Hepatocyte (in vitro differentiated cells): ENCODE data around the gene NDUFB10. TPM values are rescaled to one million over a fixed set of nuclear protein-coding genes. Genes with fewer than 3 reads are reported as not detected.

Experiments
- DNase-seq: peaks from one replicate; pipeline ENCODE4 v3.0.0-alpha.2; 2016; ENCODE audit warnings: low spot score
- H2AFZ ChIP-seq: fragments of 200-600 bp; sonication (generic); 2 replicates; pipeline ENCODE4 v1.6.0; 2016; ENCODE audit warnings: antibody characterized with exemption, mild to moderate bottlenecking
- H3K27ac ChIP-seq: fragments of 200-600 bp; sonication (generic); 2 replicates; pipeline ENCODE4 v1.5.1; 2016; ENCODE audit warnings: mild to moderate bottlenecking
- H3K27me3 ChIP-seq: fragments of 200-600 bp; sonication (generic); 2 replicates; pipeline ENCODE4 v1.6.1; 2016
- H3K36me3 ChIP-seq: fragments of 200-600 bp; sonication (generic); replicated peaks from 2 replicates; pipeline ENCODE4 v1.5.1; 2016; ENCODE audit warnings: low read depth; ENCODE audit not compliant: insufficient read depth
- H3K4me1 ChIP-seq: fragments of 200-600 bp; sonication (generic); 2 replicates; pipeline ENCODE4 v1.5.1; 2016; ENCODE audit warnings: mild to moderate bottlenecking, moderate library complexity; ENCODE audit not compliant: insufficient read depth
- H3K4me2 ChIP-seq: fragments of 200-600 bp; sonication (generic); 2 replicates; pipeline ENCODE4 v1.6.0; 2016
- H3K4me3 ChIP-seq: fragments of 200-600 bp; sonication (generic); 2 replicates; pipeline ENCODE4 v1.5.1; 2016; ENCODE audit warnings: mild to moderate bottlenecking
- H3K79me2 ChIP-seq: fragments of 200-600 bp; sonication (generic); 2 replicates; pipeline ENCODE4 v1.6.0; 2017; ENCODE audit warnings: mild to moderate bottlenecking
- H3K9me2 ChIP-seq: fragments of 200-600 bp; sonication (generic); replicated peaks from 2 replicates; pipeline ENCODE4 v1.6.0; 2017; ENCODE audit warnings: mild to moderate bottlenecking; ENCODE audit not compliant: insufficient read depth
- H3K9me3 ChIP-seq: fragments of 200-600 bp; sonication (generic); 2 replicates; pipeline ENCODE4 v1.5.1; 2016; ENCODE audit warnings: low read depth, mild to moderate bottlenecking
- H4K20me1 ChIP-seq: fragments of 200-600 bp; sonication (generic); 2 replicates; pipeline ENCODE4 v1.6.0; 2016; ENCODE audit warnings: mild to moderate bottlenecking; ENCODE audit not compliant: insufficient read depth, poor library complexity, severe bottlenecking
- EZH2 ChIP-seq: fragments of 200-600 bp; sonication (generic); IDR thresholded peaks from 2 replicates; pipeline ENCODE4 v1.6.1; 2016; ENCODE audit warnings: antibody characterized with exemption, mild to moderate bottlenecking, borderline replicate concordance
- EZH2phosphoT487 ChIP-seq: fragments of 200-600 bp; sonication (generic); IDR thresholded peaks from one replicate; pipeline ENCODE4 v1.6.1; 2018; ENCODE audit warnings: antibody characterized with exemption, mild to moderate bottlenecking, low read depth, moderate library complexity; ENCODE audit not compliant: unreplicated experiment, severe bottlenecking
- WGBS: methylation state at CpG from one replicate; pipeline ENCODE4 v1.1.6; 2016; ENCODE audit warnings: low lambda C conversion rate; ENCODE audit errors: missing lambda C conversion rate; 5-methylcytosine and 5-hydroxymethylcytosine counted together
- polyA plus RNA-seq: library from polyadenylated mRNA; unstranded; fragments of >200 nt; fragmentation: Nextera tagmentation; extraction: Ambion mirVana; gene quantifications from 2 replicates; pipeline ENCODE4 v1.2.1, GENCODE V29; 2016
- total RNA-seq: library from RNA; depleted of rRNA; stranded (reverse); fragments of >200 nt; gene quantifications from 2 replicates; pipeline ENCODE4 v1.2.3, GENCODE V29; 2014
- TF ChIP-seq, protein P1 (sequence below): fragments of 200-600 bp; sonication (generic); IDR thresholded peaks from 2 replicates; pipeline ENCODE4 v1.5.1; 2016; ENCODE audit warnings: antibody characterized with exemption, mild to moderate bottlenecking; ENCODE audit not compliant: poor library complexity

Gene NDUFB10
- total and polyA plus RNA-seq, 2 experiments from 2014 or later: 234 to 244 TPM

DNA sequence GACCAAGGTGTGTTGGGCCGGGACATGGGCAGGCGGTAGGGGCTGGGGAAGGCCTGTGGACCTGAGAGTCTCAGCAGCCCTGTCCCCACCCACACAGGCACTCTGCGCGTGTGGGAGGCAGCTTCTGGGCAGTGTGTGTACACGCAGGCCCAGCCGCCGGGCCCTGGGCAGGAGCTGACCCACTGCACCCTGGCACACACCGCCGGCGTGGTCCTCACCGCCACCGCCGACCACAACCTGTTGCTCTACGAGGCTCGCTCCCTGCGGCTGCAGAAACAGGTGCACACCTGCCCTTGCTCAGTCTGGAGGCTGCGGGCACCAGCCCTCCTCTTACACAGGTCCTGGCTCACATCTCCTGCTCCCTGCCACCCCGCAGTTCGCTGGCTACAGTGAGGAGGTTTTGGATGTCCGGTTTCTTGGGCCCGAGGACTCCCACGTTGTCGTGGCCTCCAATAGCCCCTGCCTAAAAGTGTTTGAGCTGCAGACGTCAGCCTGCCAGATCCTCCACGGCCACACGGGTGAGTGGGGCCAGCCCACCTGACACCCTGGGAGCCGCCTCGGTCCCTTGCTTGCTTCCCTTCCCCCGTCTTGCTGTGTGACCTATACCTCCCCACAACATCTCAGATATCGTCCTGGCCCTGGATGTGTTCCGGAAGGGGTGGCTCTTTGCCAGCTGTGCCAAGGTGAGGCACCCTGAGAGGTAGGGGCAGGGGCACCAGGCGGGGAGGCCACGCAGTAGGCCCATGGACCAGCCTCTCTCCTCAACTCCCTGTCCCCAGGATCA lies 16.3 kb downstream of the NDUFB10 start:
- Histone ChIP-seq H3K36me3 (no peaks in the 10 kb centered on the region), H3K4me1 (peaks cover 24% of the 10 kb centered on the region), H3K27ac (no peak overlapping the region), H3K27me3 (peaks cover 22% of the 10 kb centered on the region), H4K20me1 (no peaks in the 10 kb centered on the region), H3K9me3 (no peaks in the 10 kb centered on the region), H3K4me3 (no peak overlapping the region), H3K79me2 (peaks cover 26% of the 10 kb centered on the region), H3K9me2 (no peaks in the 10 kb centered on the region), H2AFZ (no peak overlapping the region), H3K4me2 (no peak overlapping the region)
- DNase-seq: no peak
- 97% methylated on average over 33 of the region's 33 CpGs for WGBS
- TF ChIP-seq, protein P1, sequence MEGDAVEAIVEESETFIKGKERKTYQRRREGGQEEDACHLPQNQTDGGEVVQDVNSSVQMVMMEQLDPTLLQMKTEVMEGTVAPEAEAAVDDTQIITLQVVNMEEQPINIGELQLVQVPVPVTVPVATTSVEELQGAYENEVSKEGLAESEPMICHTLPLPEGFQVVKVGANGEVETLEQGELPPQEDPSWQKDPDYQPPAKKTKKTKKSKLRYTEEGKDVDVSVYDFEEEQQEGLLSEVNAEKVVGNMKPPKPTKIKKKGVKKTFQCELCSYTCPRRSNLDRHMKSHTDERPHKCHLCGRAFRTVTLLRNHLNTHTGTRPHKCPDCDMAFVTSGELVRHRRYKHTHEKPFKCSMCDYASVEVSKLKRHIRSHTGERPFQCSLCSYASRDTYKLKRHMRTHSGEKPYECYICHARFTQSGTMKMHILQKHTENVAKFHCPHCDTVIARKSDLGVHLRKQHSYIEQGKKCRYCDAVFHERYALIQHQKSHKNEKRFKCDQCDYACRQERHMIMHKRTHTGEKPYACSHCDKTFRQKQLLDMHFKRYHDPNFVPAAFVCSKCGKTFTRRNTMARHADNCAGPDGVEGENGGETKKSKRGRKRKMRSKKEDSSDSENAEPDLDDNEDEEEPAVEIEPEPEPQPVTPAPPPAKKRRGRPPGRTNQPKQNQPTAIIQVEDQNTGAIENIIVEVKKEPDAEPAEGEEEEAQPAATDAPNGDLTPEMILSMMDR: no peak
- TF ChIP-seq EZH2: no peak
- no peak for TF ChIP-seq EZH2phosphoT487

DNA sequence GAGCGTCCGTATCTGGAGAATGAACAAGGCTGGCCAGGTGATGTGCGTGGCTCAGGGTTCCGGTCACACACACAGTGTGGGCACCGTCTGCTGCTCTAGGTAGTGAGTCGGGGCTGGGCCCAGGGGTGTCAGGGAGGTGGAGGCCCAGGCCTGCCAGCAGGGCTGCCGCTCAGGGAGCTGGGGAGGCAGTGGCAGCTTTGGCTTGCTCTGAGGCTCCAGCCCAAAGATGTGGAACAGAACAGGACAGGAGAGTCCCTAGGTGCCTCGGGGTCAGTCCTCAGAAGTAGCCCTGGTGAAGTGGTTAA lies 16.8 kb downstream of the NDUFB10 start:
- Histone ChIP-seq H2AFZ (no peak overlapping the region), H3K4me1 (peaks cover 18% of the 10 kb centered on the region), H3K4me2 (no peak overlapping the region), H3K9me3 (no peaks in the 10 kb centered on the region), H3K9me2 (no peaks in the 10 kb centered on the region), H3K36me3 (no peaks in the 10 kb centered on the region), H4K20me1 (no peaks in the 10 kb centered on the region), H3K79me2 (peaks cover 22% of the 10 kb centered on the region), H3K4me3 (no peak overlapping the region), H3K27ac (no peak overlapping the region), H3K27me3 (peaks cover 27% of the 10 kb centered on the region)
- over 99% methylated on average over 8 of the region's 8 CpGs for WGBS
- no peak for TF ChIP-seq EZH2
- DNase-seq: no peak

DNA sequence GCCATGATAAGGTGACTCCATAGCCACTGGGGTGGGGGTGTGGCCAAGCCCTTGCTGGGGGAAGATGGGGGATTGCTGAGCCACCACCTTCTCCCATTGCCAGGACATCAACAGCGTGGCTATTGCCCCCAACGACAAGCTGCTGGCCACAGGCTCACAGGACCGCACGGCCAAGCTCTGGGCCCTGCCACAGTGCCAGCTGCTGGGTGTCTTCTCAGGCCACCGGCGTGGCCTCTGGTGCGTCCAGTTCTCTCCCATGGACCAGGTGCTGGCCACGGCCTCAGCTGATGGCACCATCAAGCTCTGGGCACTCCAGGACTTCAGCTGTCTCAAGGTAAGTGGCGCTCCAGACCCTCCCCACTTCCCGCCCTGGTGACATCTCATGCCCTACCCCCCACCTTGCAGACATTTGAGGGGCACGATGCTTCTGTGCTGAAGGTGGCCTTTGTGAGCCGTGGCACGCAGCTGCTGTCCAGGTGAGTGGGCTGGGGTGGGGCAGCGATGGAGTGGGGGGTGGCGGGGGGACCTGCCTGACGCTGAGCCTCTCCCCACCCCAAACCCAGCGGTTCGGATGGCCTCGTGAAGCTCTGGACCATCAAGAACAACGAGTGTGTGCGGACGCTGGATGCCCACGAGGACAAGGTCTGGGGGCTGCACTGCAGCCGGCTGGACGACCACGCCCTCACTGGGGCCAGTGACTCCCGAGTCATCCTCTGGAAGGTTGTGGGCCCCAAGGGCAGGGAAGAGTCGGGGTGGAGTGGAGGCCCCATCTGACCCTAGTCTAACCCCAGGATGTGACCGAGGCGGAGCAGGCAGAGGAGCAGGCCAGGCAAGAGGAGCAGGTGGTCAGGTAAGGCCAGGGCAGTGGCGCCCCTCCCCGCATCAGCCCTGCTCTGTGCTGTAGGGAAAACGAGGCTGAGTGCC lies 17.9 kb downstream of the NDUFB10 start:
- Histone ChIP-seq H3K4me3 (no peak overlapping the region), H3K4me2 (no peak overlapping the region), H4K20me1 (no peaks in the 10 kb centered on the region), H3K9me3 (no peaks in the 10 kb centered on the region), H2AFZ (no peak overlapping the region), H3K27me3 (peaks cover 37% of the 10 kb centered on the region), H3K9me2 (no peaks in the 10 kb centered on the region), H3K79me2 (peaks cover 19% of the 10 kb centered on the region), H3K4me1 (peaks cover 16% of the 10 kb centered on the region), H3K36me3 (no peaks in the 10 kb centered on the region), H3K27ac (no peak overlapping the region)
- TF ChIP-seq EZH2 (no peak), EZH2phosphoT487 (no peak)
- TF ChIP-seq, protein P1: no peak
- no peak for DNase-seq
- WGBS: 94% methylated on average over 26 of the region's 33 CpGs

DNA sequence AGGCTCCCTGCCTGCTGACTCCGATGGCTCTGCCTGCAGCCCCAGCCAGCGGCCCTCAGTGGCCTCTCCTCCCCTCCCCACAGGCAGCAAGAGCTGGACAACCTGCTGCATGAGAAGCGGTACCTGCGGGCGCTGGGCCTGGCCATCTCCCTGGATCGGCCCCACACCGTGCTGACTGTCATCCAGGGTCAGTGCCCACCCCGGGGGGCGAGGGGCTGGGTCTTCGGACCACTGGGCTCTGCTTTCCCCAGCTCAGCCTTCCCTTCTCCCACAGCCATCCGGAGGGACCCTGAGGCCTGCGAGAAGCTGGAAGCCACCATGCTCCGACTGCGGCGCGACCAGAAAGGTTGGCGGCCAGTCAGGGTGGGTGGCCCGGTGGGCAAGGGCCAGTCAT lies 18.5 kb downstream of the NDUFB10 start:
- Histone ChIP-seq H3K79me2 (peaks cover 13% of the 10 kb centered on the region), H3K27ac (no peak overlapping the region), H3K4me2 (no peak overlapping the region), H3K27me3 (peaks cover 39% of the 10 kb centered on the region), H4K20me1 (no peaks in the 10 kb centered on the region), H2AFZ (no peak overlapping the region), H3K36me3 (no peaks in the 10 kb centered on the region), H3K9me2 (no peaks in the 10 kb centered on the region), H3K4me1 (peaks cover 13% of the 10 kb centered on the region), H3K9me3 (no peaks in the 10 kb centered on the region), H3K4me3 (no peak overlapping the region)
- no peak for DNase-seq
- WGBS: 97% methylated on average over 18 of the region's 18 CpGs
- TF ChIP-seq, protein P1: no peak
- TF ChIP-seq EZH2 (no peak), EZH2phosphoT487 (no peak)
